Measurements from ENCODE around the gene CDC45. TPM values are rescaled to one million over a fixed set of nuclear protein-coding genes. Genes with fewer than 3 reads are reported as not detected.

CDC45 gene
- total RNA-seq, 1 experiment from 2014 or later, result 44.6 TPM

GRCh38 chr22:19568337-19569275, 88.9 kb downstream of the CDC45 start:
- ChIA-PET CTCF (interaction anchor here (0.7 kb wide), 1 partner anchor 1091 kb away, joined by 3 read pairs; no protein-coding TSS in a partner anchor), POLR2A (interaction anchor here (0.6 kb wide), 1 partner anchor 64 kb away, joined by 3 read pairs; no protein-coding TSS in a partner anchor)
- H3K27ac Mint-ChIP-seq (ENCODE audit: unreplicated experiment), result no peak overlapping the region
- Histone ChIP-seq H3K4me3 (ENCODE audit: low read depth, low read length) (no peak overlapping the region), H3K36me3 (ENCODE audit: control insufficient read depth, insufficient read depth, low read length) (no peaks in the 10 kb centered on the region), H3K4me1 (no peaks in the 10 kb centered on the region), H3K9me3 (no peaks in the 10 kb centered on the region), H3K27me3 (replicated peaks; ENCODE audit: control insufficient read depth, insufficient read depth, low read length) (no peaks in the 10 kb centered on the region; the same call in 1 of the 2 replicates)
- peaks cover 12% of the 10 kb centered on the region for H3K27me3 Mint-ChIP-seq (ENCODE audit: insufficient read depth, unreplicated experiment)
- BruUV-seq (replicated peaks), result no TSS peak
- no peaks in the 10 kb centered on the region for H3K9me3 Mint-ChIP-seq (ENCODE audit: unreplicated experiment)
- no peak overlapping the region for H3K4me3 Mint-ChIP-seq (ENCODE audit: unreplicated experiment)
- no peaks in the 10 kb centered on the region for H3K36me3 Mint-ChIP-seq (ENCODE audit: insufficient read depth, unreplicated experiment)
- no peaks in the 10 kb centered on the region for H3K4me1 Mint-ChIP-seq (ENCODE audit: low read depth, unreplicated experiment)
- intact Hi-C loops (cut with micrococcal nuclease; ENCODE audit: unreplicated experiment), result no loop called here
- no peak for TF ChIP-seq CTCF (IDR thresholded peaks at IDR 0.05; ENCODE audit: insufficient read depth in 1 of 2, low read depth in 1 of 2, low read length in 1 of 2, severe bottlenecking in 1 of 2, unreplicated experiment in 1 of 2)
- DNase-seq, result no peak

- BruUV-seq (replicated peaks), result no TSS peak
- no peaks in the 10 kb centered on the region for H3K9me3 ChIP-seq
- H3K36me3 ChIP-seq (ENCODE audit: control insufficient read depth, insufficient read depth, low read length), result no peaks in the 10 kb centered on the region
- no peak for DNase-seq
- H3K27ac Mint-ChIP-seq (ENCODE audit: unreplicated experiment), result no peak overlapping the region
- POLR2A ChIA-PET, result interaction anchor here (0.6 kb wide), 1 partner anchor 64 kb away, joined by 3 read pairs; no protein-coding TSS in a partner anchor
- H3K27me3 ChIP-seq (replicated peaks; ENCODE audit: control insufficient read depth, insufficient read depth, low read length), result no peaks in the 10 kb centered on the region; the same call in 1 of the 2 replicates
- no peak for TF ChIP-seq CTCF (IDR thresholded peaks at IDR 0.05; ENCODE audit: insufficient read depth in 1 of 2, low read depth in 1 of 2, low read length in 1 of 2, severe bottlenecking in 1 of 2, unreplicated experiment in 1 of 2)
- H3K27me3 Mint-ChIP-seq (ENCODE audit: insufficient read depth, unreplicated experiment), result peaks cover 15% of the 10 kb centered on the region
- no peaks in the 10 kb centered on the region for H3K36me3 Mint-ChIP-seq (ENCODE audit: insufficient read depth, unreplicated experiment)
- H3K9me3 Mint-ChIP-seq (ENCODE audit: unreplicated experiment), result no peaks in the 10 kb centered on the region
- H3K4me1 ChIP-seq, result no peaks in the 10 kb centered on the region
- CTCF ChIA-PET, result no interaction called here
- no peak overlapping the region for H3K4me3 ChIP-seq (ENCODE audit: low read depth, low read length)
- H3K4me1 Mint-ChIP-seq (ENCODE audit: low read depth, unreplicated experiment), result no peaks in the 10 kb centered on the region
- intact Hi-C loops (cut with micrococcal nuclease; ENCODE audit: unreplicated experiment), result no loop called here
- H3K4me3 Mint-ChIP-seq (ENCODE audit: unreplicated experiment), result no peak overlapping the region
Observed at GRCh38 chr22:19569276-19569640, 89.5 kb downstream of the CDC45 start.

GRCh38 chr22:19569976-19570375, 90.3 kb downstream of the CDC45 start:
- ChIA-PET POLR2A (no interaction called here), CTCF (no interaction called here)
- Mint-ChIP-seq H3K36me3 (ENCODE audit: insufficient read depth, unreplicated experiment) (no peaks in the 10 kb centered on the region), H3K4me3 (ENCODE audit: unreplicated experiment) (no peak overlapping the region), H3K9me3 (ENCODE audit: unreplicated experiment) (no peaks in the 10 kb centered on the region), H3K27ac (ENCODE audit: unreplicated experiment) (no peak overlapping the region), H3K27me3 (ENCODE audit: insufficient read depth, unreplicated experiment) (peaks cover 15% of the 10 kb centered on the region), H3K4me1 (ENCODE audit: low read depth, unreplicated experiment) (no peaks in the 10 kb centered on the region)
- H3K36me3 ChIP-seq (ENCODE audit: control insufficient read depth, insufficient read depth, low read length), result no peaks in the 10 kb centered on the region
- no TSS peak for BruUV-seq (replicated peaks)
- H3K4me3 ChIP-seq (ENCODE audit: low read depth, low read length), result no peak overlapping the region
- DNase-seq, result no peak
- no peaks in the 10 kb centered on the region for H3K9me3 ChIP-seq
- intact Hi-C loops (cut with micrococcal nuclease; ENCODE audit: unreplicated experiment), result no loop called here
- no peak for TF ChIP-seq CTCF (IDR thresholded peaks at IDR 0.05; ENCODE audit: insufficient read depth in 1 of 2, low read depth in 1 of 2, low read length in 1 of 2, severe bottlenecking in 1 of 2, unreplicated experiment in 1 of 2)
- no peaks in the 10 kb centered on the region; the same call in 1 of the 2 replicates for H3K27me3 ChIP-seq (replicated peaks; ENCODE audit: control insufficient read depth, insufficient read depth, low read length)
- no peaks in the 10 kb centered on the region for H3K4me1 ChIP-seq

Other genes starting within 250 kb of the CDC45 start
- gene CLTCL1, start 188.2 kb upstream of the CDC45 start, total RNA-seq (2022), result 7.8 and 7.9 TPM in 2 replicates
- 57.6 and 60.1 TPM in 2 replicates for gene HIRA, start 48.2 kb upstream of the CDC45 start, total RNA-seq (2022)
- gene MRPL40, start 47.4 kb upstream of the CDC45 start, total RNA-seq (2022), result 42.6 and 42.7 TPM in 2 replicates
- gene C22orf39, start 32.2 kb upstream of the CDC45 start, total RNA-seq (2022), result 30.7 and 36.1 TPM in 2 replicates
- gene UFD1, start 727 bp upstream of the CDC45 start, total RNA-seq (2022), result 102 and 108 TPM in 2 replicates
- not detected in 2 replicates for gene CLDN5, start 44.5 kb downstream of the CDC45 start, total RNA-seq (2022)
- gene SEPTIN5, start 234.6 kb downstream of the CDC45 start, total RNA-seq (2022), result 1.00 and 1.3 TPM in 2 replicates
- gene GP1BB, start 243.6 kb downstream of the CDC45 start, total RNA-seq (2022), result 0.39 and 1.0 TPM in 2 replicates